ENCODE data around the gene CAGE1. TPM values are rescaled to one million over a fixed set of nuclear protein-coding genes. Genes with fewer than 3 reads are reported as not detected.

Gene CAGE1
- total RNA-seq, 3 donors from 2014 or later: 0.09 TPM; not detected in 2

- ATAC-seq: no peak
- intact Hi-C loops (cut with DNase I, micrococcal nuclease): no loop called here
- DNase-seq: no peak
- Histone ChIP-seq H3K9me3 (no peaks in the 10 kb centered on the region), H3K36me3 (ENCODE audit: low read depth) (no peaks in the 10 kb centered on the region), H3K4me1 (ENCODE audit: low read depth) (peaks cover 9% of the 10 kb centered on the region), H3K4me3 (no peak overlapping the region)
- TF ChIP-seq CTCF (IDR thresholded peaks at IDR 0.05): no peak
Observed at GRCh38 chr6:7417684-7418083, 28.1 kb upstream of the CAGE1 start.

- ATAC-seq: no peak
- intact Hi-C loops (cut with DNase I, micrococcal nuclease): no loop called here
- no peak for DNase-seq
- Histone ChIP-seq H3K4me1 (ENCODE audit: low read depth) (peaks cover 9% of the 10 kb centered on the region), H3K36me3 (ENCODE audit: low read depth) (no peaks in the 10 kb centered on the region), H3K9me3 (no peaks in the 10 kb centered on the region), H3K4me3 (no peak overlapping the region)
- no peak for TF ChIP-seq CTCF (IDR thresholded peaks at IDR 0.05)
Observed at GRCh38 chr6:7414811-7415210, 25.3 kb upstream of the CAGE1 start.

- intact Hi-C loops (cut with DNase I, micrococcal nuclease): no loop called here
- ATAC-seq (peak; percentile 86), DNase-seq (no peak)
- H3K9me3 ChIP-seq: no peaks in the 10 kb centered on the region
- H3K4me1 ChIP-seq (ENCODE audit: low read depth): peaks cover 9% of the 10 kb centered on the region
- no peak overlapping the region for H3K4me3 ChIP-seq
- no peaks in the 10 kb centered on the region for H3K36me3 ChIP-seq (ENCODE audit: low read depth)
- no peak for TF ChIP-seq CTCF (IDR thresholded peaks at IDR 0.05)
Observed at GRCh38 chr6:7413151-7413823, 23.7 kb upstream of the CAGE1 start.

GRCh38 chr6:7411328-7411727 lies 21.8 kb upstream of the CAGE1 start:
- Histone ChIP-seq H3K9me3 (no peaks in the 10 kb centered on the region), H3K36me3 (ENCODE audit: low read depth) (peaks cover 7% of the 10 kb centered on the region), H3K4me1 (ENCODE audit: low read depth) (peaks cover 9% of the 10 kb centered on the region), H3K4me3 (no peak overlapping the region)
- TF ChIP-seq CTCF (IDR thresholded peaks at IDR 0.05): no peak
- intact Hi-C loops (cut with DNase I, micrococcal nuclease): no loop called here
- no peak for ATAC-seq
- DNase-seq: no peak

GRCh38 chr6:7410851-7411250 lies 21.3 kb upstream of the CAGE1 start:
- intact Hi-C loops (cut with DNase I, micrococcal nuclease): no loop called here
- Histone ChIP-seq H3K36me3 (ENCODE audit: low read depth) (peaks cover 8% of the 10 kb centered on the region), H3K4me1 (ENCODE audit: low read depth) (peaks cover 9% of the 10 kb centered on the region), H3K4me3 (no peak overlapping the region), H3K9me3 (no peaks in the 10 kb centered on the region)
- DNase-seq (no peak), ATAC-seq (no peak)
- TF ChIP-seq CTCF (IDR thresholded peaks at IDR 0.05): no peak

All from mucosa of descending colon (tissue), 3 donors.